HG03039 (cell line): ENCODE data around the gene PPP1R9B.

Source experiments
- ATAC-seq: cut with Tn5 transposase; IDR thresholded peaks from one replicate; pipeline ENCODE4 v1.9.1; 2021; ENCODE audit warnings: mild to moderate bottlenecking, moderate library complexity; ENCODE audit not compliant: unreplicated experiment

Gene PPP1R9B

GRCh38 chr17:50110591-50111349 is 39.7 kb downstream of the PPP1R9B start:
- ATAC-seq, result no peak

DNA sequence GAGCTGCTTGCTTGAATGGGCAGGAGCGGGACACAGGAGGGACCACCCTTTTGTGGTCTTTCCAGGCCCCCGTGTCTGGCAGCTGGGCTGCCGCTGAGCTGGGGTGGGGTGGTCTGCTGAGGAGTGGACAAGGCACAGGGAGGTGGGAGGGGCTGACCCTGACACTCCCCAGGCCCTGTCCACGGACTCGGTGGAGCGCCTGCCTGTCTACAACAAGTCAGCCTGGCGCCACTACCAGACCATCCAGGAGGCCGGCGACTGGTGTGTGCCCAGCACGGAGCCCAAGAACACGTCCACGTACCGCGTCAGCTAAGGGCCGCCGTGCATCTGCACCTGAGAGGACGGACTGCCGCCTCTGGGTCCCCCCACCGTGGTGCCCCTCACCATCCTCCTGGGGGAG is 40.7 kb downstream of the PPP1R9B start:
- no peak for ATAC-seq

- no peak for ATAC-seq
Measured at GRCh38 chr17:50109207-50109606, 41.3 kb downstream of the PPP1R9B start.

DNA sequence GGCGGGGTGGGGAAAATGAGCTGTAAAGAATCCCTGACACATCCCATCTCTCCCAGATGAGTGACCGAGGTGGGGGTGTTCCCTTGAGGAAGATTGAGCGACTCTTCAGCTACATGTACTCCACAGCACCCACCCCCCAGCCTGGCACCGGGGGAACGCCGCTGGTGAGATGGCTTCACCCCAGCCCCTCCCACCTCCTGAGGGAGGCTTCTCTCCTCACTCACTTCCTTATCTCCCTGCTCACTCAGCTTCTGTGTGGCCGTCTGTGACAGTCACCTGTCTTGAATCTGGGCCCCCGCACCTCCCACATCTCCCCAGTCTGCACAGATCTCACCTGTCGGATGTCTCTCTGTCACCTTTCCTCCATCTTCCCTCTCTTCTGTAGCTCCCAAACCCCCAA is 41.9 kb downstream of the PPP1R9B start:
- ATAC-seq, result no peak

- ATAC-seq, result no peak
Measured at GRCh38 chr17:50107790-50108414, 42.6 kb downstream of the PPP1R9B start.

GRCh38 chr17:50106393-50107131 is 43.9 kb downstream of the PPP1R9B start:
- no peak for ATAC-seq

- no peak for ATAC-seq
Measured at GRCh38 chr17:50105811-50106210, 44.7 kb downstream of the PPP1R9B start.

GRCh38 chr17:50103941-50104340 is 46.5 kb downstream of the PPP1R9B start:
- ATAC-seq, result no peak

DNA sequence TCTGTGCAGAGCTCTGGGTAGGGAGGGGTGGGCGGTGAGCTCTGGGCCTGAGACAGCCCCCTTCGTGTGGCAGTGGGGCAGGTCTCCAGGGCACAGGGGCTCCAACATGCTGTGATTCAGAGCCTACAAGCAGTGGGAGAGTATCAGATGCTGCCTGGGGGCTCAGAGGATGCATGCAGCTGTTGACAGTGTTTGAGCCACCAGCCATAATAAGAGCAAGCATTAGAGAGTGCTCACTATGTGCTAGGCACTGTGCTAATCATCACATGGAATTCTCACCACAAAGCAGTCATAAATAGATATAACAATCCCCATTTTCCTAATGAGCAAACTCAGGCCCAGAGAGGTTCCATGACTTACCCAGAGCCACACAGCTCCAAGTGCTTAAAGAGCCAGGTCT is 47.2 kb downstream of the PPP1R9B start:
- no peak for ATAC-seq

DNA sequence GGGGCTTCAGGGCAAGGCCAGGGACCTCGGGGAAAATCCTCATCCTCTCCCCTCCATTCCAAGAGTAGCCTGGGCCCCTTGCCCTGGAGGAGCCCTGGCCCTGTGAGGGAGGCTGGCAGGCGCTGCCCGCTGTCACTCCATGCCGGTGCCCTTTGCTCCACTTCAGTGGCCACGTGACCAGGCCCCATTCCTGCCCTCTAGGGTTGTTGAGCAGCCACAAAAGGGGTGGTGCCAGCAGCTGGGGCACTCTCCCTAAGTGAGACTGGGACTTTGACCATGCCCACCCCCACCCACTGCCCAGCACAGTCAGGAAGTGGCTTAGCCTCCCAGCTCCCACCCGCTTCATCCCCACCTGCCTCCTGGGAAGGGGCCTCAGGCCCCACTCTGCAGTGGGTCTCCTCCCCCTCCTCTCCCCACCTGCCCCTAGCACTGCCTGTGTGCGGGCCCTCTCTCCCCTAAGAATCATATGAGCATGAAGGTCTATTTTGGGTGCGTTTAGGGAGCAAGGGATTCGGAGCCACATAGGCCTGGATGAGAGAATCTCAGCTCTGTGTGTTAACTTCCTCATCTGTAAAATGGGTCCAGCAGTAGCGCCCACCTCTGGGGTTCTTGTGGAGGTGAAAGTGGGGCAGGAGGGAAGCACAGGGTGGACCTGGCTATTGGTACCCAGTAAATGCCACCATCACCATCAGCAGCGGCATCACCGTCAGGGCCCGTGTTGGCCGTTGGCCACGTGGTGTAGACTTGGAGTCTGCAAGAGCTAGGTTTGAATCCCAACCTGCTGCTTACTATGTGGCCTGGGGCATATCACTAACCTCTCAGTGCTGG is 48.1 kb downstream of the PPP1R9B start:
- ATAC-seq, result no peak

- no peak for ATAC-seq
Measured at GRCh38 chr17:50101346-50102163, 48.9 kb downstream of the PPP1R9B start.

DNA sequence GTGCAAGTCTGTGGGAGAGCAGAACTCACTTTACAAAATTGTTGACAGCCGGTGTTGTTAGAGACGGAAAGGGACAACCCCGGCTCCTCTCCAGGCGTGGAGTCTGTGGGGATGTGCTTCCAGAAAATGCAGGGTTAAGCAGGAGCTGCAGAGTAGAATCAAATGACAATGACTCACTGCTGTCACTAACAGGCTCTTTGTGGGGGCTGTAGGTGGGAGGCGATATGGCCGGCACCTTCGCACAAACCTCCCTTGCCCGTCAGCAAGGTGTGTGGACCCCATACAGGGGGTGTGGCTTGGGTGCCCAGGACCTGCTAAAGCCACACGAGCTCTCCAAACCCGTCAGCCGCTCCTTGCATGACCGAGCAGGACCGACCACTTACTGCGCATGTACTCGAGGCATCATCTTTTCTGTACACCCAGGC is 49.5 kb downstream of the PPP1R9B start:
- ATAC-seq, result no peak

GRCh38 chr17:50100480-50100883 is 50.0 kb downstream of the PPP1R9B start:
- ATAC-seq, result no peak

DNA sequence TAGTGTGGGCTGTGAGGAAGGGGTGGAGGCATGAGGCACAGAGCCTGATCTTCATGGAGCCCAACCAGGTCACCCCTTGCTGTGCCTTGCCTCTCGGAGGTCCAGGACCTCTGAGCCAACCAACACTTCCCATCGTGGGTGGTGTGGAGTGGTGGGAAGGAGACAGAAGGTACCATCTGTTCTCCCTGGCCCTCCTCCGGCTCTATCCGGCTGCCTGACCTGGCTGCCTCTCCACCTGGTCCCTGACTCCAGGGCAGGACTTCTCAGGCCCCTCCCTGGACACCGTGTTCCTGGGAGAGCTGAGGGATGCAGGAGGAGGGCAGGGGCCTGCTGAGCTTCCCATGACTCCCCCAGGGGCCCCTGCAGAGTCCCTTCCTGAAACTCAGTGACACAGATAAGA is 51.5 kb downstream of the PPP1R9B start:
- no peak for ATAC-seq

GRCh38 chr17:50098583-50098982 is 51.9 kb downstream of the PPP1R9B start:
- no peak for ATAC-seq

DNA sequence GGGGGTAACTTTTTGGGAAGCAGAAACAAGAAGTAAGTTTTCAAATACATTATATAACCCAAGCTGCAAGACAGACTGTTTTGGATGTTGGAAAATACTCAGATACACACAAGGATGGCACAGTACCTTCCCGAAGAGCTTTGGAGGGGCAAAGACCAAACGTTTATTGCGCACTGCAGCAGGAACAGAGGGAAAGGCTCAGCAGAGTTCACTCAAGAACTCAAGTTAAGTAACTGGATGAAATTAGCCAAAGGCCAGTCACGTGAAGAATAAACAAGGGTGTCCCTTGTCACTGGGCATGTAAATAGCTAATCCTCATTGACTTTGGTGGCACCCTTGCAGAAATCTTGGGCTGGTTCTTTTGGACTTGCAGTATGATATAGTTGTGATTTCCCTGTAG is 52.6 kb downstream of the PPP1R9B start:
- no peak for ATAC-seq

GRCh38 chr17:50097455-50097854 is 53.0 kb downstream of the PPP1R9B start:
- no peak for ATAC-seq

- no peak for ATAC-seq
Measured at GRCh38 chr17:50096758-50097157, 53.7 kb downstream of the PPP1R9B start.

DNA sequence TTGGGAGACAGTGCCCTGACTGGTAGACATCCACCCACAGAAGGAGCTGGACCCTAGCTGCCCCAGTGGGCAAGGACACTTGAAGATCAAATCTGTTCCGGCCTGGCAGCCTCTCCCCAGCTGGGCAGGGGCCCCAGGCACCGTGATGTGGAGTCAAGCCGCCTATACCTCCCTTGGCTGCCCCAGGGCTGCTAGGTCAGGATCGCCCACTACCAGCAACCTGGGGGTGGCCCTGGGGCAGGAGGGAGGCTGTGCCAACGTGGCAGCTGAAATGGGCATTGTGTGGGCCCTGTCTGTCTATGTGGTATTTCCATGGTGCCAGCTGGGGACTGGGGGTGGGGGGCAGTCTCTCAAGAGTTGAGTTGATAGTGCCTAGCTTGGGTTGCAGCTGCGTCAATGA is 54.4 kb downstream of the PPP1R9B start:
- ATAC-seq, result no peak

DNA sequence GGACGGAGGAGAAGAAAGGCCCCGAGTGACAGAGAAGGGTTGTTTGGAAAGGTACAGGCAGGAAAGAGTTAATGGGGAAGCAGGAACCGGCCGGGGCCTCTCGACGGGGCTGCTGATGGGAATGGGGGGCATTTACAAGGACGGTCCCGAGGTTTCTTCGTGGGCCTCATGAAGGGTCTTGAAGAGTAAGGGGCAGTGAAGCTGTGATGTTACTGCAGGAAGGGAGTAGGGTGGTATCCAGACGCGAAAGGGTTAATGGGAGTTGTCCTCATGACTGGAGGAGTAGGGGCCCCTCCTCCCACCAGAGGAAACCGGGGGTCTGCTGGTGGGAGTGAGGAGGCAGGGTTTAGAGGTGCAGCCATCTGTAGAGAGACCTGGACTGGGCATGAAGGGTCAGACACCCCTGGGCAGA is 54.8 kb downstream of the PPP1R9B start:
- ATAC-seq, result no peak
